Esophagus muscularis mucosa (tissue), 4 donors: Measurements from ENCODE around the gene RET. TPM values are rescaled to one million over a fixed set of nuclear protein-coding genes. Genes with fewer than 3 reads are reported as not detected.

Source experiments
- DNase-seq: peaks from one replicate; pipeline ENCODE4 v3.0.0-alpha.2; 2017; ENCODE audit errors: extremely low spot score
- H3K27ac ChIP-seq, 4 donors: fragments of 200-600 bp; sonication (generic); replicated peaks in 1 of 4; 1 replicate in 3 of 4; 2 replicates in 1 of 4; pipeline ENCODE4 v1.5.1; 2016 to 2019; ENCODE audit warnings: mild to moderate bottlenecking in 1 of 4
- H3K27me3 ChIP-seq, 4 donors: fragments of 200-600 bp; sonication (generic); one replicate each; pipeline versions ENCODE4 v1.5.1 to v1.6.0; 2016 to 2019
- H3K36me3 ChIP-seq, 4 donors: fragments of 200-600 bp; sonication (generic); one replicate each; pipeline ENCODE4 v1.5.1; 2016 to 2019
- H3K4me1 ChIP-seq, 4 donors: fragments of 200-600 bp; sonication (generic); one replicate each; pipeline ENCODE4 v1.5.1; 2016 to 2019
- H3K4me3 ChIP-seq, 4 donors: fragments of 200-600 bp; sonication (generic); 1 replicate in 2 of 4; 2 replicates in 2 of 4; pipeline ENCODE4 v1.5.1; 2016 to 2019; ENCODE audit warnings: mild to moderate bottlenecking in 4 of 4, moderate library complexity in 1 of 4
- H3K9me3 ChIP-seq, 4 donors: fragments of 200-600 bp; sonication (generic); 1 replicate in 3 of 4; 2 replicates in 1 of 4; pipeline ENCODE4 v1.5.1; 2016 to 2019
- CTCF ChIP-seq, 3 experiments: fragments of 200-600 bp in 2 of 3; fragments of 450-650 bp in 1 of 3; sonication (generic) in 2 of 3; IDR thresholded peaks; one replicate each; pipeline ENCODE4 v1.5.1; 2017 to 2019; ENCODE audit warnings: antibody characterized with exemption in 3 of 3, mild to moderate bottlenecking in 2 of 3, moderate library complexity in 1 of 3
- EP300 ChIP-seq: sonication (generic); formaldehyde crosslinking; IDR thresholded peaks from one replicate; pipeline ENCODE4 v1.6.1; 2017; ENCODE audit warnings: antibody characterized with exemption
- POLR2A ChIP-seq: fragments of 450-650 bp; IDR thresholded peaks from one replicate; pipeline ENCODE4 v1.6.1; 2017; ENCODE audit warnings: antibody characterized with exemption, moderate library complexity, mild to moderate bottlenecking, low read depth
- POLR2AphosphoS5 ChIP-seq, 2 donors: sonication (generic); formaldehyde crosslinking; IDR thresholded peaks; one replicate each; pipeline ENCODE4 v1.6.1; 2017; ENCODE audit warnings: antibody characterized with exemption in 2 of 2
- WGBS: methylation state at CpG from one replicate; pipeline ENCODE4 v1.1.5; 2018; 5-methylcytosine and 5-hydroxymethylcytosine counted together
- intact Hi-C: fragments of 100-400 bp; cut with DNase I; formaldehyde crosslinking; loops from one replicate; pipeline ENCODE4 v1.15.1; 2023
- total RNA-seq, 4 donors: library from RNA; depleted of rRNA; stranded (reverse); fragments of >200 nt; gene quantifications; one replicate each; pipeline versions ENCODE4 v1.1.0 to v1.2.1, GENCODE V29; 2016

The RET gene
- total RNA-seq, 4 donors from 2014 or later = 1.7 to 4.0 (median 3.0) TPM

DNA sequence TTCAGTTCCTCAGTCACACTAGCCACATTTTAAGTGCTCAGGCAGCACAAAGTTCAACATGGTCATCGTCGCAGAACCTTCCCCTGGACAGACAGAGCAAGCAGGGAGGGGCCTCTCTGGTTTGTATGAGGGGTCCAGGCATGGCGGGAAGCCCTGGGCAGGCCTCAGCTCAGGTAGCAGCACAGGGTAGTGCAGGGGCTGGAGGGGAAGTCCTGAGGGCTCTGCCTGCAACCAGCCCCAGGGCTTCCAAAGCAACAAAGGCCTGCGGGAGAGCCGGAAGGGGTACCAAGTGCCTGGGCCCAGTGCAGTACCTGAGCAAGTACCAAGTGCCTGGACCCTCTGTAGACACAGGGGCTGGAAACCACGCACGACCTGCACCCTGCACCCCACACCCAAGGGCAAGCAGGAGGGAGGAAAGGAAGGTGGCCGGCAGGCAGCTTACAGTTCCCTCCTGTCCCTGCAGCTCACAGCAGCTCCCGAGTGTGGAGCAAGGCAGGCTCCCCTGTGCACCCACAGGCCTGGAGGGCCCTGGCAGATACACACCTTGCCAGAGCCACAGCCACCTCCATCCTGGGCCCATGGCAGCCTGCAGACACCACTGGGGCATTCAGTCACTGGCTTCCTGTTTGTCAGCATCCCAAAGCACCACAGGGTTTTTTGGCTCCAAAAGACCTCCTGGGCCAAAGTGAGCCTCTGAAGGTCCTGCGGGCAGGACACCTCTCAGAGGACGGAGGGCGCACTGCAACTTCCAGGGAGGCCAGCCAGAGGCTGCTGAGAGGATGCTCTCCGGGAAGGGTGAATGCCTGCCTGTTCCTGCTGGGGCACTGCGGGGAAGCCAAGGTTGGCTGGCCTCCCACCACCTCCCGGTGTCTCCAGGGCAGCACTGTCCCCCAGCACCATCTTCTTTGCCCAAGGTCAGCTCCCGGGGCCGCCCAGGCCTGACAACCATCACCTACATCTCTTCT, 6.5 kb upstream of the RET start:
- H3K27ac ChIP-seq = no peak overlapping the region
- no peaks in the 10 kb centered on the region for H3K36me3 ChIP-seq
- H3K27me3 ChIP-seq = peaks cover 0 to 54% (median under 1%) of the 10 kb centered on the region in 4 donors
- no peak for DNase-seq
- 87% methylated on average over 12 of the region's 17 CpGs for WGBS
- no peak for TF ChIP-seq CTCF (IDR thresholded peaks at IDR 0.05)
- no peak for TF ChIP-seq POLR2AphosphoS5 (IDR thresholded peaks at IDR 0.05)
- TF ChIP-seq POLR2A = no peak
- TF ChIP-seq EP300 = no peak
- no peaks in the 10 kb centered on the region for H3K4me1 ChIP-seq
- intact Hi-C loops = no loop called here
- H3K4me3 ChIP-seq = no peak overlapping the region
- no peaks in the 10 kb centered on the region for H3K9me3 ChIP-seq

DNA sequence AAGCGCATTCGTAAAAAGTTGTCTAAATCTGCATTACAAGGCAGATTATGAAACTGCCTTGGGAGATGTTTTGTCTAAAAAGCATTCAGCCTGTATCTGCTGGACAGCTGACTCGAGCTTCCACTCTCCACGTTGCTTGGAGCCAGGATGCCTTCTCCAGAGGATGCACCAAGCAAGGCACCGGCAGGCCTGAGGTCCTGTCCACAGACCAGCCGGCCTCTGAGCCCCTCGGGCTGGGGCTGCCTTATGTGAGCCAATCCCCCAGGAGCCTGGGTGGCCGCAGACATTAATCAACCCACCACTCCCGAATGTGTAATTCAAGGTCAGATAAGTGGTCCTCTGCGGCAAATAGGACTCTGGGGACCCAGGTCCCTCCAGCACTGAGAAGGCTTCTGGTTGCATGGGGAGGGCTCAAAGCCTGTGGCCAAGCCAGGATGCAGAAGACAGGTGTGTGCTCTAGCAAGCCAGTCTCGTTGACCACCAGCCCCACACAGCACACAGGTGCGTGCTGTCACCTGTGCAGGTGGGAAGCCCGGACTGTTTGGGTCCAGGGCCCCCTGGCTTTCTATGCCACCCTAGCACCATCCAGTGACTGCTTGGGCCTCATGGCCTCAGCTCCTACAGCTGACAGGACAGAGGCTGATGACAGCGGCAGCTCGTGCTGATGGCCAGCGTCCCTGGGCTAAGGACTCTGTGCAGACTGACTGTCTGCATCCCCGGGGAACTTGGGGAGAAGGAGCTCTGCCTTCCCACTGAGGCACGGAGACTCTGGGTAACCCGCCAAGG, 4.8 kb upstream of the RET start:
- H3K9me3 ChIP-seq = no peaks in the 10 kb centered on the region
- intact Hi-C loops = no loop called here
- peaks cover 0 to 71% (median 6%) of the 10 kb centered on the region in 4 donors for H3K27me3 ChIP-seq
- TF ChIP-seq POLR2AphosphoS5 (IDR thresholded peaks at IDR 0.05) (no peak), CTCF (IDR thresholded peaks at IDR 0.05) (no peak), POLR2A (no peak), EP300 (no peak)
- WGBS = 81% methylated on average over 11 of the region's 19 CpGs
- H3K4me3 ChIP-seq = no peak overlapping the region
- DNase-seq = no peak
- H3K4me1 ChIP-seq = peaks cover 0 to 14% (median 11%) of the 10 kb centered on the region in 4 donors
- no peak overlapping the region for H3K27ac ChIP-seq
- no peaks in the 10 kb centered on the region for H3K36me3 ChIP-seq

DNA sequence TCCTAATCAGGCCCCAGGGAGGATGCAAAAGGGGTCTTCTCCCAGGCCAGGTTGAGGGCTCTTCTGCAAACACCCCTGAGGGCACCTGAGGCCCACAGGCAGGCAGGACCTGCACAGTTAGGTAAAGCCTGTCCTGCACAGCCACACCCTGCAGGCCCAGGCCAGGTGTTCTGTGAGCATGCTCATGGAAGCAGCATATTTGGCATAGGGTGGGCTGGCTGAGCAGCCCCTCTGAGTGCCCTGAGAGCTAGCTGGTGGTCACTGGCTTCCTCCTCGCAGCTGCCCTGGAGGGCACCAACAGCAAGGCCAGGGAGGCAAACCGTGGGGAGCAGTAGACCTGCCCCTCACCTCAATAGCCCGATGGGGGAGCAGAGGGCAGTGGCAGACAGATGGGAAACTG, 3.7 kb upstream of the RET start:
- 80% methylated on average over 2 of the region's 3 CpGs for WGBS

GRCh38 chr10:43073721-43074120, 3.1 kb upstream of the RET start:
- whole genome bisulfite sequencing = 93% methylated on average over 3 of the region's 8 CpGs
- Histone ChIP-seq H3K27me3 (peaks cover 0 to 86% (median 9%) of the 10 kb centered on the region in 4 donors), H3K27ac (no peak overlapping the region), H3K9me3 (no peaks in the 10 kb centered on the region), H3K36me3 (no peaks in the 10 kb centered on the region), H3K4me1 (peaks cover 0 to 27% (median 20%) of the 10 kb centered on the region in 4 donors), H3K4me3 (no peak overlapping the region)
- TF ChIP-seq CTCF (IDR thresholded peaks at IDR 0.05) (no peak), POLR2AphosphoS5 (IDR thresholded peaks at IDR 0.05) (no peak), POLR2A (no peak), EP300 (no peak)
- intact Hi-C loops = no loop called here
- DNase-seq = no peak

More for the DNA sequence above, 3.7 kb upstream of the RET start:
- TF ChIP-seq POLR2AphosphoS5 (IDR thresholded peaks at IDR 0.05) (no peak), POLR2A (no peak), EP300 (no peak), CTCF (IDR thresholded peaks at IDR 0.05) (no peak)
- Histone ChIP-seq H3K27me3 (peaks cover 0 to 81% (median 9%) of the 10 kb centered on the region in 4 donors), H3K9me3 (no peaks in the 10 kb centered on the region), H3K36me3 (no peaks in the 10 kb centered on the region), H3K4me1 (peaks cover 0 to 23% (median 19%) of the 10 kb centered on the region in 4 donors), H3K27ac (no peak overlapping the region), H3K4me3 (no peak overlapping the region)
- DNase-seq = no peak
- intact Hi-C loops = no loop called here
